Upper lobe of left lung (tissue), 6 donors: Measurements from ENCODE around the gene ANKRD34B. TPM values are rescaled to one million over a fixed set of nuclear protein-coding genes. Genes with fewer than 3 reads are reported as not detected.

ENCODE experiments used
- ATAC-seq, 2 donors: fragments of 200-7000 bp; cut with Tn5 transposase; one replicate each; pipeline ENCODE4 v1.9.1; 2022; ENCODE audit warnings: mild to moderate bottlenecking in 2 of 2, moderate library complexity in 2 of 2; ENCODE audit not compliant: low FRiP score in 2 of 2
- DNase-seq, 2 donors: peaks; one replicate each; pipeline ENCODE4 v3.0.0-alpha.2; 2019 to 2020
- H3K27ac ChIP-seq, 4 donors: fragments of 200-600 bp; sonication (generic); one replicate each; pipeline ENCODE4 v1.5.1; 2016 to 2019
- H3K27me3 ChIP-seq, 4 donors: fragments of 200-600 bp; sonication (generic); one replicate each; pipeline ENCODE4 v1.5.1; 2017 to 2019
- H3K36me3 ChIP-seq, 4 donors: fragments of 200-600 bp; sonication (generic); one replicate each; pipeline ENCODE4 v1.5.1; 2016 to 2019
- H3K4me1 ChIP-seq, 4 donors: fragments of 200-600 bp; sonication (generic); one replicate each; pipeline ENCODE4 v1.5.1; 2018 to 2019
- H3K4me3 ChIP-seq, 4 donors: fragments of 200-600 bp; sonication (generic); one replicate each; pipeline ENCODE4 v1.5.1; 2017 to 2019; ENCODE audit warnings: mild to moderate bottlenecking in 2 of 4, moderate library complexity in 1 of 4
- H3K9me3 ChIP-seq, 4 donors: fragments of 200-600 bp; sonication (generic); one replicate each; pipeline ENCODE4 v1.5.1; 2018 to 2019
- CTCF ChIP-seq, 6 experiments: fragments of 450-650 bp in 4 of 6; fragments of 200-600 bp in 2 of 6; sonication (generic) in 2 of 6; IDR thresholded peaks; one replicate each; pipeline ENCODE4 v1.5.1; 2016 to 2019; ENCODE audit warnings: antibody characterized with exemption in 6 of 6
- EP300 ChIP-seq, 4 donors: sonication (generic); formaldehyde crosslinking; IDR thresholded peaks; one replicate each; pipeline ENCODE4 v1.5.1; 2017; ENCODE audit warnings: antibody characterized with exemption in 4 of 4, control low read depth in 2 of 4
- POLR2A ChIP-seq, 4 donors: fragments of 450-650 bp; IDR thresholded peaks; one replicate each; pipeline ENCODE4 v1.5.1; 2016 to 2017; ENCODE audit warnings: antibody characterized with exemption in 4 of 4, mild to moderate bottlenecking in 2 of 4
- POLR2AphosphoS5 ChIP-seq, 2 donors: sonication (generic); formaldehyde crosslinking; IDR thresholded peaks; one replicate each; pipeline ENCODE4 v1.5.1; 2017; ENCODE audit warnings: antibody characterized with exemption in 2 of 2
- WGBS, 2 donors: methylation state at CpG; one replicate each; pipeline ENCODE4 v1.1.5; 2017 to 2018; 5-methylcytosine and 5-hydroxymethylcytosine counted together
- total RNA-seq, 6 donors: library from RNA; depleted of rRNA in 4 of 6; stranded (reverse); fragments of >200 nt in 4 of 6; gene quantifications; one replicate each; pipeline versions ENCODE4 v1.1.0 to v1.2.1, GENCODE V29; 2016 to 2021
- donor health status: DM: no; HTN: no; CAD: no; lungs with moderate emphysema.
- donor health status: DM: no; HTN: yes; CAD: no; lungs with severe emphysema.

Gene ANKRD34B
- total RNA-seq, 6 donors from 2014 or later = 0.14 to 0.67 (median 0.47) TPM; not detected in 3

- peaks cover 0 to 26% (median 11%) of the 10 kb centered on the region in 4 donors for H3K27me3 ChIP-seq
- no peaks in the 10 kb centered on the region for H3K9me3 ChIP-seq
- DNase-seq = no peak
- no peak for ATAC-seq
- H3K4me1 ChIP-seq = peaks cover 14 to 18% (median 18%) of the 10 kb centered on the region in 4 donors
- H3K27ac ChIP-seq = no peak overlapping the region
- 65 to 74% methylated on average over 6 of the region's 6 CpGs for WGBS, 2 donors
- H3K36me3 ChIP-seq = no peaks in the 10 kb centered on the region
- TF ChIP-seq POLR2A (IDR thresholded peaks at IDR 0.05) = no peak
- TF ChIP-seq POLR2AphosphoS5 (IDR thresholded peaks at IDR 0.05) = no peak
- TF ChIP-seq EP300 (IDR thresholded peaks at IDR 0.05) = no peak
- TF ChIP-seq CTCF (IDR thresholded peaks at IDR 0.05) = no peak
- no peak overlapping the region for H3K4me3 ChIP-seq
Observed at GRCh38 chr5:80568251-80568650, 1.8 kb downstream of the ANKRD34B start.

GRCh38 chr5:80566711-80567259 lies 3.3 kb downstream of the ANKRD34B start:
- Histone ChIP-seq H3K27me3 (peaks cover 0 to 26% (median 11%) of the 10 kb centered on the region in 4 donors), H3K9me3 (no peaks in the 10 kb centered on the region), H3K27ac (no peak overlapping the region), H3K4me1 (peaks cover 14 to 18% (median 18%) of the 10 kb centered on the region in 4 donors), H3K36me3 (no peaks in the 10 kb centered on the region), H3K4me3 (no peak overlapping the region)
- WGBS, 2 donors = 69 to 84% methylated on average over 5 of the region's 5 CpGs
- DNase-seq = no peak
- no peak for ATAC-seq
- no peak for TF ChIP-seq EP300 (IDR thresholded peaks at IDR 0.05)
- TF ChIP-seq POLR2A (IDR thresholded peaks at IDR 0.05) = no peak
- TF ChIP-seq POLR2AphosphoS5 (IDR thresholded peaks at IDR 0.05) = no peak
- no peak for TF ChIP-seq CTCF (IDR thresholded peaks at IDR 0.05)

- no peak for DNase-seq
Observed at GRCh38 chr5:80565330-80565729, 4.8 kb downstream of the ANKRD34B start.

GRCh38 chr5:80559244-80559643 lies 10.8 kb downstream of the ANKRD34B start:
- Histone ChIP-seq H3K9me3 (no peaks in the 10 kb centered on the region), H3K4me3 (no peak overlapping the region), H3K27ac (no peak overlapping the region), H3K27me3 (no peaks in the 10 kb centered on the region), H3K4me1 (no peaks in the 10 kb centered on the region), H3K36me3 (no peaks in the 10 kb centered on the region)
- no peak for ATAC-seq
- TF ChIP-seq CTCF (IDR thresholded peaks at IDR 0.05) = no peak
- TF ChIP-seq POLR2AphosphoS5 (IDR thresholded peaks at IDR 0.05) = no peak
- no peak for TF ChIP-seq EP300 (IDR thresholded peaks at IDR 0.05)
- no peak for TF ChIP-seq POLR2A (IDR thresholded peaks at IDR 0.05)
- no peak for DNase-seq
- 95 to 98% methylated on average over 4 of the region's 4 CpGs for WGBS, 2 donors

More at GRCh38 chr5:80565330-80565729, 4.8 kb downstream of the ANKRD34B start:
- H3K27ac ChIP-seq = no peak overlapping the region
- H3K27me3 ChIP-seq = peaks cover 0 to 14% (median 10%) of the 10 kb centered on the region in 4 donors
- 80 to 84% methylated on average over 5 of the region's 5 CpGs for WGBS, 2 donors
- no peak for TF ChIP-seq CTCF (IDR thresholded peaks at IDR 0.05)
- TF ChIP-seq POLR2A (IDR thresholded peaks at IDR 0.05) = no peak
- no peak for TF ChIP-seq POLR2AphosphoS5 (IDR thresholded peaks at IDR 0.05)
- TF ChIP-seq EP300 (IDR thresholded peaks at IDR 0.05) = no peak
- ATAC-seq = no peak
- no peak overlapping the region for H3K4me3 ChIP-seq
- no peaks in the 10 kb centered on the region for H3K9me3 ChIP-seq
- peaks cover 13 to 15% (median 15%) of the 10 kb centered on the region in 4 donors for H3K4me1 ChIP-seq
- H3K36me3 ChIP-seq = no peaks in the 10 kb centered on the region

- Histone ChIP-seq H3K4me1 (no peaks in the 10 kb centered on the region), H3K36me3 (no peaks in the 10 kb centered on the region), H3K4me3 (no peak overlapping the region), H3K27me3 (no peaks in the 10 kb centered on the region), H3K9me3 (no peaks in the 10 kb centered on the region), H3K27ac (no peak overlapping the region)
- ATAC-seq (no peak), DNase-seq (no peak)
- no peak for TF ChIP-seq CTCF (IDR thresholded peaks at IDR 0.05)
- WGBS, 2 donors = 83 to 85% methylated on average over 4 of the region's 4 CpGs
Observed at GRCh38 chr5:80555099-80555498, 15.0 kb downstream of the ANKRD34B start.
